ENCODE results near the gene PLXNA2.

PLXNA2 gene

DNA sequence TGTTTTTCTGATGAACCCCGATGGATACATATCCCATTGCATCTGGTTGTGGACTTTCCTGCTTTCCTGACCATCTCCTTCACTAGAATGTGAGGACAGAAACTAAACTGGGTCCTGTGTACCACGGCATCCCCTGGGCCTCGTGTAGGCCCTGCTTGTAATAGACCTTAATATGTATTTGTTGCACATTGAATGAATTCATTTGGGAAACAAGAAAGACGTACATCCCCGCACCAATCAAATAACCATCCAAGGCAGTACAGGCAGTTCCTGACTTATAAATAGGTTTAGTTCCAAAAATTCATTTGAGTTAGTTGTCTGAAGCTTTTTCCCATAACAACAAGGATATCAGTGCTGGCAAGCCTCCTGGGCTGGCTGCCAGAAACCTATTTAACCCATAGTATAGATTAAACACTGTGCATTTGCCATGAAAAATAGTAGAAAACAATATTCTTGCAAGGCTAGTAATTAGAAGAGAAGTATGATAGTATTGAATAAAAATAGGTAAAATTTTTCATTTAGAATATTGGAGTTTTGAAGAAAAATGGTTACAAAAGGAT lies 251.4 kb downstream of the PLXNA2 start:
- DNase-seq (ENCODE audit: low spot score), result no peak

DNA sequence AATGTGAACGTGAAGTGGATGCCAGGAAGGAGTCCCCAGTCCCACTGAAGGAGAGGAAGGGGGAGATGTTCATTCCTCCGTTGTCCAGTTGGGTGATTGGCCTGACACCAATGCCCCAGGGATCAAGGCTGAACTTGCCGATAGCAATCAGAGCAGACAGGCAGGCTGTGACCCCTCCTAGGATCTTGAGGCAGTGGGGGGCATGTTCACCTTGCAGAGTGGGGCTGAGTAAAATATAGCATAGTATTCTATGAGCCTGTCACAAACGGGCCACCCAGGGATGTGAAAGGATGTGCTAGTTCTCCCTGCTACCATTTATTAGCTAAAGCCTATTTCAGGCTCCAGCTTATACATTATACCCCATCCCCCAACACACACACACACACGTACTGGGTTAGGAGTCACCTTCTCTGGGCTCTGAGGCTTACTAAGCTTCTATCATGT lies 252.6 kb downstream of the PLXNA2 start:
- DNase-seq (ENCODE audit: low spot score), result no peak

DNA sequence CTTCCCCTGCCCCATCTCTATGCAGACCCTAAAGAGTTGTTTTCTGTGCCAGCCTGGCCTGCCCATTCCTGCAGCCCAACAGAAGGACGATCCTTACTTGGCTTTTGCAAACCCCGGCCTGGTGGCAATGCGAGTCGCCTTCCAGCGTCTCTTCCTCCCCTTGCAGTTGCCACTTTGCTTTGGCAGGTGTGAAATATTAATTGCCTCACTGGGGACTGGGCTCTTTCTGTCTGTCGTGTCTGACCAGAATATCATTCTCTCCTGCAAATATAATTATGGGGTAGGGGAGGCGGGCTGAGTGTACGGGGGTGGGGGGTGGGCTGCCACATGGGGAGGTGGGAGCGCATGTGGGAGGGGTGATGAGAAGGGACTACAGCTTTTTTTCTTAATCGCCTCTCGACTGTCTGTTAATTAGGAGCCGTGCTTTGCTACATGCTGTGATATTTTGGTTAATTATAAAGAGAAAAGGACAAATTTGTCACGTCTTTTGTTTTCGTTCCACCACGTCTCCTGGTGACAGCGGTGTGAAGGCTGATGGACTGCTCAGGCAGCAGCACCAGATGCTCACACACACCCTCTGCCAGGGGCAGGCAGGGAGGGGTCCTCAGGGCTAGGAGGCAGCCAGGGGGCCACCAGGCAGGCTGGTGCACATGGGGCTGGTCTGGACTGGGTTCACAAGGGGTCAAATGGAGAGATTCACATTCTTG lies 253.2 kb downstream of the PLXNA2 start:
- DNase-seq (ENCODE audit: low spot score), result no peak

DNA sequence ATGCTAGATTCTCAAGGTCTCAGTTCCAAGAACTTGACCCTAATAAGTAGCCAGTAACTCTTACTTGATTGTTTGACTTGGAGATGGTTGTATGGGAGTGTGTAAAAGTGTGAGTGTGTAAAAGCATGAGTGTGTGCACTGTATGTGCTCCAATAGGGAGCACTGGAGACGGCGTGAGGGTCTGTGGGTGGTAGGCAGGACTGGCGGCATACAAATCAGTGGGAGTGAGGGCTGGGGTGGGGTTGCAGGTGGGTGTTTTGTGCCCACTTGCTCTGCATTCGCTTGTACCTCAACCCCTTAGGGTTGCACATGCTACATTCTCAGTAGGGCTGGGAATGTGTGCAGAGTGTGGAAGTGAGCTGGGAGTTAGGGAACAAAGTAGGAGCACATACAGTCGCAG lies 253.7 kb downstream of the PLXNA2 start:
- no peak for DNase-seq (ENCODE audit: low spot score)

DNA sequence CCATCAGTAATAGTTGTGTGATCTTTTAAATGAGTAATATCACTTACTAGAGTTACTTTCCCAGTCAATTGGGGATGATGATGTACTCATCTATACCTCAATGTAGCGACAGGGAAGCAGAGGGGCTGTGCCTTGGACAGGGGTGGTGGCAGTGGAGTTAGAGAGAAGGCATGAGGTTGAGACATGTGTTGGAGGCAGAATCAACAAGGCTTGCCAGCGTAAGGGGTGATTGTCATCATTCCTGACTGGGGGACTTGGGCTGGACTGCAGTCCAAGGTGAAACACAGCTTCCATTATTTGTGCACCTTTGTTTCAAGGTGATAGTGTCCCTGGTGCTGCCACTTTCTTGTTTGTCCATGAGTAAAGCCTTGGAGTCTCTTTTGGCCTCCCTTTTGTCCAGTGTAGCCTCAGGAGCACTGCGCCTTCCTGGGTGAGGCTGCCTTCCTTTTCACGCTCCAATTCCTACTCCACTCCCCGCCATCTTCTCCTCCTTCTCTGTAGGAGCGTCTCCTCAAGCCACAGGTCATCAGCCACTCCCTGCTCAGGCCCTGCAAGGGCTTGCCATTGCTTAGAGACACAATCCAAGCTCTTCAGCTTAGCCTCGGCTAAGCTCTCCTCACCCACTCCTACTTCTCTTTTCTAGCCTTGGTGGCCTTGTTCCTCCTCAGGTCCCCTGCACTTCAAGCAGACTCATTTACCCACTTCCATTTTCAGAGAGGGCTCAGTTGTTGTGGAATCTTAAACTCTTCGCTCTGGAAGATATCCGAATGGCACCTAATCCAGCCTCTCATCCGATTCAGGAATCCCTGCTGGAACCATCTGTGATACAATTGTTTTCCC lies 255.6 kb downstream of the PLXNA2 start:
- DNase-seq (ENCODE audit: low spot score), result no peak

GRCh38 chr1:207987164-207987563 lies 257.0 kb downstream of the PLXNA2 start:
- DNase-seq (ENCODE audit: low spot score), result no peak

DNA sequence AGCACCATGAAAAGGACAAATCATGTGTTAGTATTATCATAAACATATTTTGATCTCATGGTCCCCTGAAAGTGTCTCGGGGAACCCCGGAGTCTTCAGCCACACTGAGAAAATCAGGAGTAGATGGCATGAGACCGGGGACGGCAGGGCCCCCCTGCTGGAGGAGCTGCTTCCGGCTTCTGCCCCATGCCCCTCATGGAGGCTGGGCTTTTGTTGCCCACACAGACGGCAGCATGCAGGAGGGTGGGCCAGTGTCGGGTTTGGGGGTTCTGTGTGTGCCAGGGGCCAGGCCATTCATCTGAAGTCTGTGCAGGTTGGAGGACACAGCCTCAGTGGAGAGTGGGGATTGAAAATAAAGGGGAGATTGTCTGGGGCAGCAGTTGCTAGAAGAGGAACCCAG lies 258.2 kb downstream of the PLXNA2 start:
- DNase-seq (ENCODE audit: low spot score), result no peak

GRCh38 chr1:207984831-207985572 lies 259.2 kb downstream of the PLXNA2 start:
- DNase-seq (ENCODE audit: low spot score), result no peak

DNA sequence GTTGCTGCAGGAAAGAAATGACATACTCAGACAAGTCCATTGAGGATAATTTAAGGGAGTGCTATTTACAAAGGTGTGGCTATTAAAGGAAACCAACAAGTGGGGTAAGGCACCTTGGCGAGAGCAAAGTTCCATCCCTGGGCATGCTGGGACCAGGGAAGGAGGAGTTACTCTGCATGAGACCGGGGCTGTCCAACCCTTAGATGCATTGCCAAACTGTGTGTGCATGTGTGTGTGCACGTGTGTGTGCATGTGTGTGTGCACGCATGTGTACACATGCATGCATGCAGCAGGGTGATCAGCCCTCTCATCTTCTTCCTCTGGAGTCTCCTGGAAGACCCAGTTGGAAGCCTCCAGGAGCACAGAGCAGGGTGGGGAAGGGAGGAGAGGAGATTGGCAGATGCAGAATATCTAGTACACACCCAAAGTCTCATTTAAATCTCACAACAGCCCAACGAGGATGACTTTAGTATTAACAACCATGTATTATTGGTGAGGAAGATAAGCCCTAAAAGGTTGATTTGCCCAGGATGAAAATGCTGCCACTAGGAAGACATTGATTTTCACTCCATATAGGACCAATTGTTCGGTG lies 261.0 kb downstream of the PLXNA2 start:
- DNase-seq (ENCODE audit: low spot score), result no peak

- peak; percentile 67 for DNase-seq (ENCODE audit: low spot score)
Observed at GRCh38 chr1:207981976-207982375, 262.2 kb downstream of the PLXNA2 start.

DNA sequence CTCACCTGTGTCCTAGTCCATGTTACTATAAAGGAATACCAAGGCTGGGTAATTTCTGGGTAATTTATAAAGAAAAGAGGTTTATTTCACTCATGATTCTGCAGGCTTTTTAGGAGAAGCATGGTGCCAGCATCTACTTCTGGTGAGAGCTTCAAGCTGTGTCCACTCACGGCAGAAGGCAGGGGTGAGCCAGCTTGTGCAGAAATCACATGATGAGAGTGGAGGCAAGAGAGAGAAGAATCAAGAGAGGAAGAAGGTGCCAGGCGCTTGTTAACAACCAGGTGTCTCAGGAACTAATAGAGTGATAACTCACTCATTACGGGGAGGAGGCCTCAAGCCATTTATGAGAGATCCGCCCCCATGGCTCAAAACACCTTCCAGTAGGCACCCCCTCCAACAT lies 265.7 kb downstream of the PLXNA2 start:
- DNase-seq (ENCODE audit: low spot score), result no peak

GRCh38 chr1:207977876-207978275 lies 266.3 kb downstream of the PLXNA2 start:
- DNase-seq (ENCODE audit: low spot score), result no peak

DNA sequence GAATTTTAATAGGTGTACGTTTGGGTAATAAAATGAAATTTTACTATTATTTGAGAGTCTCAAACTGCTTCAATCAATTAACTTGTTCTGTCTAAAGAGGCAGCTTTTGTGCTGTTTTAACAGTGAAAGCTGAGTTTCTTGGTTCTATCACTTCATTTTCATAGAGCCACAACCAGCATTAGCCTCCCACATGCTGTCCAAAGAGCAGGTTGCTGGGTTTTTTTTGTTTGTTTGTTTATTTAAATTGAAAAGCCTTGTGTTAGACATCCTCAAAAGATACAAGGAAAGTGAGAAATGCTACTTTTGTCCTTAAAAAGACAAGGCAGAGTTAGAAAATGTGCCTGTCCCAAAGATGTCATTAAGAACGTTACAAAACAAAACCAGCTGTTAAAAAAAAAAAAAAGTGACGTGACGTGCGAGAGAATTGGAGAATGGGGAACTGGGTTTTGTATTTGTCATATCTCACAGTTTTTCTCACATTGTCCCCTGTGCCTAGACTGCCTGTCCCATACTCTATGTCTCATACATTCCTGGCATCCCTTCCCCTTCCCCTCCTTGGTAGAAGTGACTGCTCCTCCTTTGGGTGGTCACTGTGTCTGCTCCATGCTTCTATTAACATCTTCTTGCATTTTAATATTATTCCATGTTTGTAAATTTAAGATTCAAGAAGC lies 270.2 kb downstream of the PLXNA2 start:
- no peak for DNase-seq (ENCODE audit: low spot score)

DNA sequence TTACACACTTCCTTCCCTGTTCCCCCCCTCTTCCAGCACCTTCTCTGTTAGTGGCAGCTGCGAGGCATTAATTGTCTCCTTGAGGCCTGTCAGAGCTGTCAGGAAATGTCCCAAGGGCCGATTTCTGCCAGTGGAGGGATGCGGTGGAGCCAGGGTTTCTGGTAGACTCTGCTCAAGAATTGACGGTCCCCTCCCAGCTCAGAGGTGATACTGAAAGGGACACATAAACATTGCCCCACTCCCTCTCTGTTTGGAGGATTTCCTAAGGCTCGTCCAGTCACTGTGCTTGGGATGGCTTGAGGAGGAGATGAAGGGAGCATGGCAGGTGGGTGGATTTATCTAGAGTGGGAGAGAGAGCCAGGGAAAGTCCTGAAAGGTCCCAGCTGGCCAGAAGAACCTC lies 271.8 kb downstream of the PLXNA2 start:
- DNase-seq (ENCODE audit: low spot score), result no peak

All from D341Med (cell line).